Activated CD4-positive, alpha-beta T cell treated with anti-CD3 and anti-CD28 coated beads, Interleukin-2, amount 10 ng/mL, durations not matched to agents 7 days and 5 days (primary cell): ENCODE data around the gene MYF6. TPM values are rescaled to one million over a fixed set of nuclear protein-coding genes. Genes with fewer than 3 reads are reported as not detected.

Experiments
- CTCF ChIA-PET: fragments of 350-600 bp; sonication (Branson Sonifier 250); formaldehyde crosslinking; loops from one replicate; lab custom pipeline; 2021; ENCODE audit warnings: antibody characterized with exemption; lab: Charles Lee
- POLR2A ChIA-PET: fragments of 350-600 bp; sonication (Branson Sonifier 250); formaldehyde crosslinking; loops from one replicate; lab custom pipeline; 2021; ENCODE audit warnings: antibody characterized with exemption; lab: Charles Lee
- DNase-seq: peaks from one replicate; pipeline ENCODE4 v3.0.0-alpha.2; 2020
- H3K27ac Mint-ChIP-seq: one replicate; pipeline ENCODE4 v1.8.0; 2021; ENCODE audit warnings: mild to moderate bottlenecking, moderate library complexity, mixed read lengths
- H3K27me3 Mint-ChIP-seq: one replicate; pipeline ENCODE4 v1.8.0; 2021; ENCODE audit warnings: mixed read lengths
- H3K36me3 Mint-ChIP-seq: one replicate; pipeline ENCODE4 v1.8.0; 2021; ENCODE audit warnings: low read depth, mixed read lengths
- H3K4me1 Mint-ChIP-seq: one replicate; pipeline ENCODE4 v1.8.0; 2021; ENCODE audit warnings: mixed read lengths
- H3K4me3 Mint-ChIP-seq: one replicate; pipeline ENCODE4 v1.8.0; 2021; ENCODE audit warnings: mild to moderate bottlenecking, moderate library complexity, mixed read lengths
- H3K9me3 Mint-ChIP-seq: one replicate; pipeline ENCODE4 v1.8.0; 2021; ENCODE audit warnings: mixed read lengths
- total RNA-seq, 2 experiments: library from RNA; stranded (reverse); gene quantifications; one replicate each; pipeline ENCODE4 v1.2.3, GENCODE V29; 2021

MYF6 gene
- total RNA-seq, 2 experiments from 2014 or later, result not detected

DNA sequence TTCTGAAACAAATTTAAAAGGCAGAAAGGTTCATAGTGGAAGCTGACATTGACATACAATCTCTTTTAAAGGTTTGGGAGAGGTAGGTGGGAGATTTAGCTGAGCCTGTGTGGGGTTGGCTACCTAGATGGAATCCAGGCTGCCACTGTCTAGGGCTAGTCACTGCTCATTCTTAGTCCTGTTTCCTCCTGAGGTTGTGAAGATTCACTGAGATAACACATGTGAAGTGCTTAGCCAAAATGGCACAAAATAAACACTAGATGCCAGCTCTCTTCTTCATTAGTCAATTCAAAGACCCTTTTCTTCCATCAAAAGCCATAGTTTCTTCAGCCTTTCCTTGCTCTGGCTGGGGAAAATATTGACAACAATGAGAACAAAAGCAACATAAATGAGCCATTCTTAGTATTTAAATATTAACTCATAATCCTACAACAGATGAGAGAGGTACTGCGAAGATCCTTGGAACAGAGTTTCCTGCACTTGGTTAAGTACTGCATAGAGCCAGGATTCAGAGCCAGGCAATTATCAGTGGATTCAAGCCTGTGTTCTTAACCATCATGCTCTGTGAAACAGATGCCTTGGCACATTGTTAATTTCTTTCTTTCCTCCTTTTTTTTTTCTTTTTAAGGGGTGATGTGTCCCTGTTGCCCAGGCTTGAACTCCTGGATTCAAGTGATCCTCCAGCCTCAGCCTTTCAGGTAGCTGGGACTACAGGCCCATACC, 3.5 kb downstream of the MYF6 start:
- Mint-ChIP-seq H3K9me3 (no peaks in the 10 kb centered on the region), H3K36me3 (no peaks in the 10 kb centered on the region), H3K27ac (no peak overlapping the region), H3K4me1 (no peaks in the 10 kb centered on the region), H3K4me3 (no peak overlapping the region), H3K27me3 (peaks cover 47% of the 10 kb centered on the region)
- CTCF ChIA-PET, result no interaction called here
- DNase-seq, result no peak
- POLR2A ChIA-PET, result no interaction called here

DNA sequence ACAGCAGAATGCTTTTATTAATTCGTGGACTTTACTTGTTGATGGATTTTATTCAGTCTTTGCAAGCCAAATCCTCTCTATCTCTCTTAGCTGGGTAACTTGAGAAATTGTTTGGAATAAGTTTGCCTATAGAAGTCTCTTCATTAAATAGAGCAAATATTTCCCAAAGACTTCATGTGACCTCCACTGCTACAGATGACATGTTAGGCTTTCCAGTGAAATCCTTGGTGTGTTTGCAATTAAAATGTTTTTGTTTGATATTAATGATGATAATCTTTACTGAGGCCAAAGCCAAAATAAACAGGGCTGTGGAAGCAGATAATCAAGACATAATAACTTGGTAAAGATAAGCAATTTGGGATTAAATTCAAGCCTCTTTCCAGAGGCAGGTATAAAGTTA, 4.4 kb downstream of the MYF6 start:
- no peak overlapping the region for H3K27ac Mint-ChIP-seq
- no peaks in the 10 kb centered on the region for H3K4me1 Mint-ChIP-seq
- no peaks in the 10 kb centered on the region for H3K9me3 Mint-ChIP-seq
- peaks cover 55% of the 10 kb centered on the region for H3K27me3 Mint-ChIP-seq
- H3K4me3 Mint-ChIP-seq, result no peak overlapping the region
- ChIA-PET POLR2A (no interaction called here), CTCF (no interaction called here)
- H3K36me3 Mint-ChIP-seq, result no peaks in the 10 kb centered on the region
- DNase-seq, result no peak

DNA sequence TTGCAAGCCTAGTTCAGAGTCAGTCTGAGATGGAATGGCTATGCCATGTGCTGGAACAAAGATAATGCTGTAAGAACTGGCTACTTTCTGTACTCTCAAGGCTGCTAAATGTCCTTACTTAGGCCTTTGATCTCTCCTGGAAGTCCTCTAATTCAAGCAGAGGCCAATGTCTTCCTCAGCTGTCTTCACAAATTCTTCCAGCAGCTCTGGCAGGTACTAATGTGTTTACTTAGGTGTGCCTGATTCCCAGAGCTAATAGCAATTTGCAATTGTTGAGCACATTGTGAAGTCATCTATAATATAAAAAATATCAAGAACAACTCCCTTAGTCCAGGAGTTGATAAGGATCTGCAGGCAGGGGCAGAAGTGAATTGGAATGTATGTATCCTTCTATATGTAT, 5.4 kb downstream of the MYF6 start:
- H3K9me3 Mint-ChIP-seq, result no peaks in the 10 kb centered on the region
- POLR2A ChIA-PET, result no interaction called here
- no peak overlapping the region for H3K4me3 Mint-ChIP-seq
- H3K27ac Mint-ChIP-seq, result no peak overlapping the region
- H3K27me3 Mint-ChIP-seq, result peaks cover 48% of the 10 kb centered on the region
- no peaks in the 10 kb centered on the region for H3K36me3 Mint-ChIP-seq
- CTCF ChIA-PET, result no interaction called here
- no peak for DNase-seq
- H3K4me1 Mint-ChIP-seq, result no peaks in the 10 kb centered on the region

DNA sequence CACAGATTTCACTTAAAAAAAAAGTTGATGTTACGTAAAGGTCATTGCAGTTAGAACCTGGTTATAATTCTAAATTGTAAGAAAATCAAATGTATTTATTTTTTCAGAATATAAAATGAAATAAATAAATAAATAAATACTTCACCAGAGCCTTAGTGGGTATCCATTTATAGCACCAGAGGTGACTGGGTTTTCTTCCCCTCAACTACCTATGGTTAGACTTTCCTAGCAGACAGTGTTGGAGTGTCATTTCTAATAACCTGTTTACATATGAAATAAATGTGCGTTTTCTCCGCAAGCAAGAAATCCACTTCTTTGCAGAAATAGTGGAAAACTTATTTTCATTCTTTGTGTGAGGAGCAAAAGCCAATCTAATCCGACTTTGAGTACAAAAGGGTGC, 6.0 kb downstream of the MYF6 start:
- H3K36me3 Mint-ChIP-seq, result no peaks in the 10 kb centered on the region
- DNase-seq, result no peak
- no peaks in the 10 kb centered on the region for H3K9me3 Mint-ChIP-seq
- POLR2A ChIA-PET, result no interaction called here
- CTCF ChIA-PET, result no interaction called here
- peaks cover 46% of the 10 kb centered on the region for H3K27me3 Mint-ChIP-seq
- no peak overlapping the region for H3K27ac Mint-ChIP-seq
- H3K4me3 Mint-ChIP-seq, result no peak overlapping the region
- H3K4me1 Mint-ChIP-seq, result no peaks in the 10 kb centered on the region

DNA sequence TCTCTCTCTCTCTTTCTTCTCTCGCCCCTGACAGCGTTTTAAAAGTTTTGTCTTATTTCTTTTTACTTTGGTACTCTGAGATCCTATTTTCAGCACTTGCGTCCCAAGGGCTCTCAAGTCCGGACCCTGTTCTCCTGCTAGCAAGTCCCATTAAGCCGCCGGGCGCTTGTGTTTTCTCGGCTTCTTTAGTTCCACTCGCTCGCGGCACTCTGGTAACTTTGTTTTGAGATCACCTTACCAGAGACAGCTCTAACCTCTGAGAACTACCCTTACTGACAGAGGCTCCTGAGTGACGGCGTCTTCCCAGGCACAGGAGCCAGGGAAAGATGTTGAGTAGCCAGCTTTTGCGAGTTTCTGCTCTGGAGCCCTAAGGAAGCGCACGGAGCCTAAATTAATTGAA, 6.6 kb downstream of the MYF6 start:
- DNase-seq, result no peak
- Mint-ChIP-seq H3K9me3 (no peaks in the 10 kb centered on the region), H3K27me3 (peaks cover 40% of the 10 kb centered on the region), H3K4me1 (no peaks in the 10 kb centered on the region), H3K27ac (no peak overlapping the region), H3K4me3 (no peak overlapping the region), H3K36me3 (no peaks in the 10 kb centered on the region)
- CTCF ChIA-PET, result no interaction called here
- POLR2A ChIA-PET, result no interaction called here

DNA sequence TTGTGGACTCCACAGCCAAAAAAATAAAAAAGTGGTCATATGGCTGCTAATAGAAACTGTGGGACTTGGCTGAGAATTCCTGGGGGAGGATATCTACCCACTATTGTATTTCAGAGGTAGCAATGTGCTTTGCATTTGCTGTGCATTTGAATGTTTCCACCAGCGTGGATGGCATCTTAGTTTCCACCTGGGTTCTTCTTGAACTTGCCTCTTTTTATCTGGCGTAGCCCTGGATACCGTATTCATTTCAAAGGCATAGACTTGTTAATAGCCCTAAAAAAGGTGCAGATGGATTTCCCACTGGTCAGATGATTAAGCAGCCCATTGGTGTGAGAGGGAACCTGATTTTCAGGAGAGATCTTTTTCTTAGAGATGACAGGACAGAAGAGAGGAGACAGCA, 7.4 kb downstream of the MYF6 start:
- H3K4me1 Mint-ChIP-seq, result no peaks in the 10 kb centered on the region
- no peak overlapping the region for H3K4me3 Mint-ChIP-seq
- ChIA-PET POLR2A (no interaction called here), CTCF (no interaction called here)
- no peaks in the 10 kb centered on the region for H3K36me3 Mint-ChIP-seq
- peaks cover 33% of the 10 kb centered on the region for H3K27me3 Mint-ChIP-seq
- no peaks in the 10 kb centered on the region for H3K9me3 Mint-ChIP-seq
- no peak for DNase-seq
- H3K27ac Mint-ChIP-seq, result no peak overlapping the region

DNA sequence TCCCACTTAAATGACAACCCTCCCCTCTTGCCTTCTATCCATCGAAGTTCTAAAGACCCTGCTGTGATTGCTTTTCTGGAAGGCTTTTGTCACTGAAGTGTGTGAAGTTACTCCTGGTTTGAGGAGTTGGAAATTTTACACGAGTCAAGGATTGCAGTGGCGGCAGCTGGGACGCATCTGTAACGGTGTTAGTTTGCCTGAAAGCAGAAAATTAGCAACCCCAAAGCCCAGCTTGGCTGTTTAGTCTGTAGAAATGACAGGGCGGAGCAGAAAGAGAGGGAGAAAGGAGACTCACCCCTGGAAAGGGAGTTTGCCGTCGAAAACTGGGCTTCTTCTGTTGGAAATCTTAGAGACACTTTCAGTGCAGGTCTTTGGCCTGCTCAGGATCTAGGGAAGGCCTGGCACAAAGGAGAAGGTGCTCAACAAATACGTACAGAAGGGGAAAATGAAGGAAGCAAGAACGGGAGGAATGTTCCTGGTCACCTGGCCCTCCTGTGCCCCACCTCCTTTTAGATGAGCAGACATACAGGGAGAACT, 8.3 kb downstream of the MYF6 start:
- Mint-ChIP-seq H3K9me3 (no peaks in the 10 kb centered on the region), H3K27me3 (peaks cover 27% of the 10 kb centered on the region), H3K27ac (no peak overlapping the region), H3K4me1 (no peaks in the 10 kb centered on the region), H3K4me3 (no peak overlapping the region), H3K36me3 (no peaks in the 10 kb centered on the region)
- no peak for DNase-seq
- ChIA-PET CTCF (no interaction called here), POLR2A (no interaction called here)

DNA sequence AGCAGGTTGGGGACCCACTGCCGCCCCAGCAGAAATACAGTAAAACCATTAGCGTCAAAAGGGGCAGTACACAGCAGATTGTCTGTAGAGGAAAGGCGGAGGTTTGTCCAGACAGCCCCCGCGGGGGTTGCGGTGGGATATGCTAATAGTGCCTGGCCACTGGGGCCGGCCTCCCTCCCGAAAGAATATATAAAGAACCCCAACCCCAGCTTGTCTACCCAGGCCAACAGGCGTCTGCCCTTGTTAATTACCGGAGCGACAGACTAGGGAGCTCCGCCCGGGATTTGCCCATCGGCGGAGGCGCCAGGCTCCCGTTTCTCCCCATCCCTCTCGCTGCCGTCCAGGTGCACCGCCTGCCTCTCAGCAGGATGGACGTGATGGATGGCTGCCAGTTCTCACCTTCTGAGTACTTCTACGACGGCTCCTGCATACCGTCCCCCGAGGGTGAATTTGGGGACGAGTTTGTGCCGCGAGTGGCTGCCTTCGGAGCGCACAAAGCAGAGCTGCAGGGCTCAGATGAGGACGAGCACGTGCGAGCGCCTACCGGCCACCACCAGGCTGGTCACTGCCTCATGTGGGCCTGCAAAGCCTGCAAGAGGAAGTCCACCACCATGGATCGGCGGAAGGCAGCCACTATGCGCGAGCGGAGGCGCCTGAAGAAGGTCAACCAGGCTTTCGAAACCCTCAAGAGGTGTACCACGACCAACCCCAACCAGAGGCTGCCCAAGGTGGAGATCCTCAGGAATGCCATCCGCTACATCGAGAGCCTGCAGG, 9.4 kb downstream of the MYF6 start, which contains the start of gene MYF5:
TSS of gene MYF5 (plus strand) at position 217 of the 774 bp plus-strand sequence. CDS start at position 369, 152 bp downstream.
- CTCF ChIA-PET, result no interaction called here

DNA sequence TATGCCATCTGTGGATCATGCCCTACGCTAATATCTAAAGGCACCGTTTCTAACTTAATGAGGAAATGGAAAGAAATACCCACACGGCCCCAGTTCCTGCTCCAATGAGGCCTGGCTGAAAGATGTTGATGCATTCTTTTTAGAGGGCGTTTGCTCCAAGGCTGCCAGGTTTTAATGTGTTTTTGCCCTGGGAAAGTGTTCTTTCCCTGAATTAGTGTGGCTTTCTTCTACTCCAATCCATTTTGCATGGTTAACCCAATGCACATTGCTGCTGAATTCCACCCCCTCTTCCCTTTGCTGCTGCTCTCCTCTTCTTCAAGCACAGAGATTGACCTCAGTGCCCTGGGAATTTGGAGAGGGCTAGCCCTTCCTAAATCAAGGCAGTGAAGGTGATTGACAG, 10.4 kb downstream of the MYF6 start:
- Mint-ChIP-seq H3K36me3 (no peaks in the 10 kb centered on the region), H3K4me3 (no peak overlapping the region), H3K27ac (no peak overlapping the region), H3K9me3 (no peaks in the 10 kb centered on the region), H3K4me1 (no peaks in the 10 kb centered on the region), H3K27me3 (peaks cover 27% of the 10 kb centered on the region)
- ChIA-PET POLR2A (no interaction called here), CTCF (no interaction called here)
- no peak for DNase-seq

More for the DNA sequence above, 9.4 kb downstream of the MYF6 start, which contains the start of gene MYF5:
- Mint-ChIP-seq H3K27me3 (peaks cover 27% of the 10 kb centered on the region), H3K4me3 (no peak within 1 kb of the TSS), H3K4me1 (no peaks in the 10 kb centered on the region), H3K36me3 (no peaks in the 10 kb centered on the region), H3K9me3 (no peaks in the 10 kb centered on the region), H3K27ac (no peak within 1 kb of the TSS)
- POLR2A ChIA-PET, result no interaction called here
- no peak for DNase-seq

DNA sequence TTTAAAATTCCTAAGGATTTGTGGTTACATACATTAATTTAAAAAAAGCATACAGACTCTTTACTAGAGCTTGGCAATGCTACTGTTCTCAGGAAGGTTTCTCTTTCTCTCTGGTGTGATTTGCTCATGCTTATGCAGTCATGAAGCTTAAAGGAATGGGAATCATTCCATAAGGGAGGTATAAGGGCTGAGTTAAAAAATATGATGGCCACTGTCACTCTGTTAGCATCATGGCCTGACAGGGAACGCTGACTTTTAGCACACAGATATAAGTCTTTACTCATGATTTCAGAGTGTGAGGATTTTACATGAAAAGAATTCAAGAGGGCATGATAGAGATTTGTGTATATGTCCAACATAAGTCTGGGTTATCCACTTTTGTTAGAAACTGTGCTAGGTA, 13.1 kb downstream of the MYF6 start:
- no peak for DNase-seq
- CTCF ChIA-PET, result no interaction called here
- POLR2A ChIA-PET, result no interaction called here
- Mint-ChIP-seq H3K4me3 (no peak overlapping the region), H3K36me3 (no peaks in the 10 kb centered on the region), H3K27me3 (peaks cover 11% of the 10 kb centered on the region), H3K9me3 (no peaks in the 10 kb centered on the region), H3K4me1 (no peaks in the 10 kb centered on the region), H3K27ac (no peak overlapping the region)

DNA sequence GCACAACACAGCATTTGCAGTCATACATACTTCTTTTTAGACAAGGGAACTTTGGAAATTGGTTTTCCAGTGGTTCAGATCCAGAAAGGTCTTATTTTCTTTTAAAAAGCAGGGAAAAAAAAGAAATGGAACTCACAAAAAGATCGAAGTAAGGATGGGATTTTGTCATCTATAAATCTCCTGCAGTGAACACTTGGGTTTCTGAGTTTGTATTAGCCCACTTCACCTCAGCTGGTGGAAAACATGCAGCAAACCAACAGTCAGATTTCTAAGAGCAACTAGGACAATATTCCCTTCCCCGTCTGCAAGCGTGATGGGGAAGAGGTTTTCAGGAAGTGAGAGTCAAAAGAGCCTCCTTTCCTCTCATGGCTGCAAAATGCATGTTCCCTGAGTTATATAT, 13.9 kb downstream of the MYF6 start:
- Mint-ChIP-seq H3K4me3 (no peak overlapping the region), H3K27me3 (peaks cover 4% of the 10 kb centered on the region), H3K27ac (no peak overlapping the region), H3K36me3 (no peaks in the 10 kb centered on the region), H3K9me3 (no peaks in the 10 kb centered on the region), H3K4me1 (no peaks in the 10 kb centered on the region)
- POLR2A ChIA-PET, result no interaction called here
- CTCF ChIA-PET, result no interaction called here
- no peak for DNase-seq

DNA sequence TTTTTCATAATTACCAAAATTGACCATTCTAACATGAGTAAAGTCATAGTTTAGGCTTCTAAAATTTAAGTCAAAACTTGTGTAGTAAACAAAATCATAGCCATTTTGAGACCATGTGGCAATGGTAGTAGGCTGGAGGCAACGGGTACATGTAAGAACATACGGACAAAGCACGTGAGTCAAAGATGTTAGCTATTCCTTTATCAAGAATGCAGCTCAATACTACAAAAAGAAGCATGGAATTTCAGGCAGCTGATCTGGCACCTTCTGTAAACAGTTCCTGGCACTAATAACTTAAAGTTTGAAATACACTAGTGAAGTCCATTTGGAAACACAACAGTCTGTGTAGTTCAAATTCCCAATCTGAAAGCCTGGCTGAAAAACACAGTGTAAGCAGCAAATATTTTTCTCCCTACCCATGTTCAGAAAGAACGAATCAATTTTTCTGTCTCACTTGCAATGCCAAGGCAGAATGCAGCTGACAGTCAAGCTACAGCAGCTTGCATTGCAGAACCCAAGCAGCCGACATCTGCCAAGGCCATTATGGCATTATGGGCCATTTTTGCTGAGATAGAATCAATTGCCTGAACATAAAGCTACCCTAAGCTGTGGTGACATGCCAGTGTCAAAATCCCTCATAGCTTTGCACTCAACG, 38.5 kb downstream of the MYF6 start:
- Mint-ChIP-seq H3K9me3 (no peaks in the 10 kb centered on the region), H3K4me1 (no peaks in the 10 kb centered on the region), H3K36me3 (no peaks in the 10 kb centered on the region), H3K27me3 (no peaks in the 10 kb centered on the region), H3K4me3 (no peak overlapping the region), H3K27ac (no peak overlapping the region)
- ChIA-PET POLR2A (no interaction called here), CTCF (no interaction called here)
- no peak for DNase-seq

DNA sequence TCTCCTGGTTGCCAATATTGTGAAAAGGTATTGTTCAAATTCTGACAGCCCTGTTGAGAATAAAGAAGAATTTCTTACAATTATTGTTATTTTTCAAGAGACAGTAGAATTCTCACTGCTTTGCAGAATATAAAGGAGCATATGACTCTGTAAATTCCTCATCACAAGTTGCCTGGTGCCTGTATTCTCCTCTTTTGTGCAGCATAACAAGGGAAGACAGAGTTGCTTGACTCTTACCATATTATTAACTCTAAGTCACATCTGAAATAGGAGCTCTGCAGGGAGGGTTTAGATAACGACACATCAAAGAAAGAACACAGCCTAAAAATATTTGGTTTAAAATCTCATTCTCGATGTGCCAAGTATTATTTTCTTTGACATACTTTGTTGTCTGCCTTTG, 40.4 kb downstream of the MYF6 start:
- Mint-ChIP-seq H3K4me3 (no peak overlapping the region), H3K27me3 (no peaks in the 10 kb centered on the region), H3K27ac (no peak overlapping the region), H3K36me3 (no peaks in the 10 kb centered on the region), H3K4me1 (no peaks in the 10 kb centered on the region), H3K9me3 (no peaks in the 10 kb centered on the region)
- CTCF ChIA-PET, result no interaction called here
- no peak for DNase-seq
- POLR2A ChIA-PET, result no interaction called here
